ENCODE results near the gene OR10J4.
"Not testable (repeated sequence)": the region's sequence is repeated elsewhere in the genome, so short reads cannot be mapped to it uniquely, and the experiment has no call there.

OR10J4 gene

DNA sequence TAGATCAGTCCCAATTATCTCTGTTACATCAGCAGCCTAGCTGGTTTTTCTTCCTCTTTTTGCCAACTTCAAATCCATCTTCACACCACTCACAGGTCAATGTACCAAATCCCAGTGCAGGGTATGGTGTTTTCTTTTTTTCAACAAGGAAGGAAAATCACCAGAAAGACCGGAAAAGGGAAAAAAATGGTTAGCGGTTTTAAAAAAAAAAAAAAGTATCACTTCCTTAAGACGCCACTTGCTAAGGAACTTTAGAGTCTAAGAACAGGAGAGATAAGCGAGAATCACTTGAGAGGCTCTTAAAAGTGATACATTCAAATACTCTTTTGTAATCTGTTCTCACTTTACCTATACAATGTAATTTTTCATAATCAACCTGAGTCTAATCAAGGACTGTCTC, 4.5 kb downstream of the OR10J4 start:
- TF ChIP-seq, protein P1, sequence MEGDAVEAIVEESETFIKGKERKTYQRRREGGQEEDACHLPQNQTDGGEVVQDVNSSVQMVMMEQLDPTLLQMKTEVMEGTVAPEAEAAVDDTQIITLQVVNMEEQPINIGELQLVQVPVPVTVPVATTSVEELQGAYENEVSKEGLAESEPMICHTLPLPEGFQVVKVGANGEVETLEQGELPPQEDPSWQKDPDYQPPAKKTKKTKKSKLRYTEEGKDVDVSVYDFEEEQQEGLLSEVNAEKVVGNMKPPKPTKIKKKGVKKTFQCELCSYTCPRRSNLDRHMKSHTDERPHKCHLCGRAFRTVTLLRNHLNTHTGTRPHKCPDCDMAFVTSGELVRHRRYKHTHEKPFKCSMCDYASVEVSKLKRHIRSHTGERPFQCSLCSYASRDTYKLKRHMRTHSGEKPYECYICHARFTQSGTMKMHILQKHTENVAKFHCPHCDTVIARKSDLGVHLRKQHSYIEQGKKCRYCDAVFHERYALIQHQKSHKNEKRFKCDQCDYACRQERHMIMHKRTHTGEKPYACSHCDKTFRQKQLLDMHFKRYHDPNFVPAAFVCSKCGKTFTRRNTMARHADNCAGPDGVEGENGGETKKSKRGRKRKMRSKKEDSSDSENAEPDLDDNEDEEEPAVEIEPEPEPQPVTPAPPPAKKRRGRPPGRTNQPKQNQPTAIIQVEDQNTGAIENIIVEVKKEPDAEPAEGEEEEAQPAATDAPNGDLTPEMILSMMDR (conservative IDR thresholded peaks at IDR 0.05): no peak

DNA sequence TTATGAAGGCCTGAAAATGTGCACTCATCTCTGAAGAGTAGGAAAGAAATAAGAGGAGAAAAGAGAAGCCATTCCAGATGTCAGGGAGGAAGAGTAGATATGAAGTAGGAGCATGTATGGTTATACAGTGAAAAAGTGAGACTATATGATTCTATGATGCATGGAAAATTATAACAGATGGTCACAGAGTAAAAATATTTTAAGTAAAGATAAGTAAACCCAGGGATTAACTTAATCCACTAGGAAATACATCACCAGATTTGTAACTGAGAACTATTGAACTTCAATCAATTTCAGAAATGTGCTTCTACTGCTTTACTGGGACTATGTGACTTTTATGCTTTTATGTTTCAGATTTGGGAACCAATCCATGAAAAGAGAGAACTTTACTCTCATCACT, 7.4 kb downstream of the OR10J4 start, which contains the start of gene OR10J1:
Gene OR10J1 (plus strand): TSS at position 301 of the 400 bp plus-strand sequence. CDS start 70 bp downstream, at position 371.
- TF ChIP-seq, protein P1 (conservative IDR thresholded peaks at IDR 0.05): no peak
- no peak within 1 kb of the TSS for H3K27ac ChIP-seq

More for the DNA sequence above, 4.5 kb downstream of the OR10J4 start:
- H3K27ac ChIP-seq: no peak overlapping the region

DNA sequence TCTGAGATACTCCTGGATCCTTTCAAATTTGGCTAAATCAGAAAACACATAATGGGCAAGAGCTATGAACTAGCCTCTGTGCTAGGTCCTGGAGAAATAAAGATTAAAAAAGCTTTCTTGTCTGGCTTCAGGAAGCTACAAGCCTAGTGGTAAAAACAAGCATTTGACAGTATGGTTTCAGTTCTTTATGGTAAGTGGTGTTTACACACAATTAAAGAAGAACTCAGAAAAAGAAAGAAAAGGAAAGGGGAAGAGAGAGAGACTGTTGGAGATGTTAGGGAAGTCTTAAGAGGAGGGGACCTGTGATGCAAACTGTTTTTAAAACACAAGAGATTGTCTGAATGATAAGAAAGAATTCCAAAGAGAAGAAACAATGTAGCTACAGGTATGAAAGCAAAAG, 9.4 kb downstream of the OR10J4 start:
- H3K27ac ChIP-seq: no peak overlapping the region
- TF ChIP-seq, protein P1 (conservative IDR thresholded peaks at IDR 0.05): no peak

- no peak overlapping the region for H3K27ac ChIP-seq
- TF ChIP-seq, protein P1 (conservative IDR thresholded peaks at IDR 0.05): no peak
Measured at GRCh38 chr1:159442428-159442827, 10.4 kb downstream of the OR10J4 start.

DNA sequence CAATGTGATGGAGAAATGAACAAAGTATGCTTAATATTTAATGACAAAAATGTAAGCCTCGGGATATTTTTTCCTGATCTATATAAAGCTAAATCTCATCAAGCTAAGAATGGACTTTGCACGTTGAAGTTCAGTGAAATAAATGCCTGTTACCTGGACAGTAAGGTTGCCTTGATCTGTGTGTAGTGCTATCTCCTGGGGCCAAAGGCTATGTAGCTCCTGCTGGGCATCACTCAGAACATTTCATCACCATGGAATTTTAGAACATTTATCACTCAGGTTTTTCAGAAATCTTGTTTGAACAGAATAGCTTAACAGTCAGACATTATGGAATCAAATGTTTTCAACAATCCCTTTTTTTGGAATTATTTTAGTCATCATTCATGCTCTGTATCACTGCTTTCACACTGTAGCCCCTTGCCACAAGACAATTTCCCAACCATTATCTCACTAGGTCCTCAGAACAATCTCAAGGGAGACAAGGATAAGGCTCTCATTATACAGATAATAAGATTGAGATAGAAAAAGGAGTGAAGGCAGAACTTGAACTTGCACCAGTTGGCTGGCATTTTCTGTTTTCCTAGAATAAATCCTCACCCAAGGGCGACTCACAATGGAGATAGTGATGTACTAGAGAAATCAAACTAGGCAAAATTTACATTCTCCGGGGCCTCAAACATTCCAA, 11.2 kb downstream of the OR10J4 start:
- no peak overlapping the region for H3K27ac ChIP-seq
- TF ChIP-seq, protein P1 (conservative IDR thresholded peaks at IDR 0.05): no peak

DNA sequence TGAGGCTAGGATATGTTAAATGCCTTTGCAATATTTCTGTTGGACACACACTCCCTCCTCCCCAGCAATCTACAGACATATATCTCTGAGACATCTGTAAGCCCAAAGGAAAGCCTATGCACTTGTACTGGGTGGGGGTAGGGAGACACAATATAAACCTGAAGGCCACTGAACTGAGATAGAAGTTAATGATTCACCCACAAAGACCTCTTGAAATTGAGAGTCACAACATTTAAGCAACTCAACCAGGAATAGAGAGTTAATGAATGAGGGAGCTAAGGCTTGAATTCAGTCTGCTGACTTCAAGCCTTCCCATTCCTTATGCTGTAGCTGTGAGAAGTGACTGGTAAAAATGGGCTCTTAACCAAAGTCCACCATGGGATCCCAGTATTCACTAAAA, 12.5 kb downstream of the OR10J4 start:
- TF ChIP-seq, protein P1 (conservative IDR thresholded peaks at IDR 0.05): no peak
- no peak overlapping the region for H3K27ac ChIP-seq

DNA sequence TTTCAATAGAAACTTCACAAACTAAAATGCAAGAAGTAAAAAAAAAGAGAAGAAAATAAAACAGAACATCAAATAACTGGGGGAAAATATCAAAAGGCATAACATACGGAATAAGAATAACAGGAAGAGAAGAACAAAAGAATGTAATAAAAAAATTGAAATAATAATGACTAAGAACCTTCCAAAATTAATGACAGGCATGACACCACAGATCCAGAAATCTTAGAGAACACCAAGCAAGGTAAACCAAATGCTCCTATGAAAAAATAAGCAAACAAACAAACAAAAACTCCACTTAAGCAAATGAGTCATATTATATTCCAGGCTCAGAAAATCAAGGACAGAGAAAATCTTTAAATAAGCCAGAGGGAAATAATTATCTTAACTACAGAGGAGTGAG, 16.2 kb downstream of the OR10J4 start:
- no peak overlapping the region for H3K27ac ChIP-seq
- TF ChIP-seq, protein P1 (conservative IDR thresholded peaks at IDR 0.05): no peak

- H3K27ac ChIP-seq: not testable (repeated sequence)
Measured at GRCh38 chr1:159449605-159450004, 17.6 kb downstream of the OR10J4 start.

Measured in VCaP (cell line).